Thyroid gland (tissue), 4 donors: ENCODE measurements around the gene AGBL1. TPM values are rescaled to one million over a fixed set of nuclear protein-coding genes. Genes with fewer than 3 reads are reported as not detected.

Experiments used
- DNase-seq, 2 donors: peaks; one replicate each; pipeline ENCODE4 v3.0.0-alpha.2; 2019
- H3K27ac ChIP-seq, 3 donors: fragments of 200-600 bp; sonication (generic); 1 replicate in 2 of 3; 2 replicates in 1 of 3; pipeline ENCODE4 v1.5.1; 2016 to 2019; ENCODE audit warnings: mild to moderate bottlenecking in 1 of 3, moderate library complexity in 1 of 3
- H3K27me3 ChIP-seq: fragments of 200-600 bp; sonication (generic); one replicate; pipeline ENCODE4 v1.5.1; 2019
- H3K36me3 ChIP-seq, 2 donors: fragments of 200-600 bp; sonication (generic); one replicate each; pipeline ENCODE4 v1.5.1; 2016 to 2019
- H3K4me1 ChIP-seq, 2 donors: fragments of 200-600 bp; sonication (generic); one replicate each; pipeline ENCODE4 v1.5.1; 2017 to 2019
- H3K4me3 ChIP-seq, 3 donors: fragments of 200-600 bp; sonication (generic); replicated peaks in 1 of 3; 1 replicate in 2 of 3; 2 replicates in 1 of 3; pipeline ENCODE4 v1.5.1; 2016; ENCODE audit warnings: mild to moderate bottlenecking in 1 of 3
- H3K9me3 ChIP-seq: fragments of 200-600 bp; sonication (generic); one replicate; pipeline ENCODE4 v1.5.1; 2017
- CTCF ChIP-seq, 6 experiments: fragments of 200-600 bp in 3 of 6; fragments of 450-650 bp in 3 of 6; sonication (generic) in 3 of 6; IDR thresholded peaks; one replicate each; pipeline ENCODE4 v1.5.1; 2016 to 2019; ENCODE audit warnings: antibody characterized with exemption in 6 of 6, mild to moderate bottlenecking in 2 of 6, inconsistent platforms in 1 of 6, moderate library complexity in 1 of 6
- POLR2A ChIP-seq, 2 donors: fragments of 450-650 bp; IDR thresholded peaks; one replicate each; pipeline ENCODE4 v1.6.1; 2017; ENCODE audit warnings: antibody characterized with exemption in 2 of 2, mild to moderate bottlenecking in 2 of 2, moderate library complexity in 1 of 2
- WGBS, 2 donors: methylation state at CpG; one replicate each; pipeline ENCODE4 v1.1.5; 2017; 5-methylcytosine and 5-hydroxymethylcytosine counted together
- intact Hi-C: fragments of 100-400 bp; cut with DNase I; formaldehyde crosslinking; loops from one replicate; pipeline ENCODE4 v1.15.1; 2023
- total RNA-seq, 4 donors: library from RNA; depleted of rRNA; stranded (reverse); fragments of >200 nt; gene quantifications; one replicate each; pipeline ENCODE4 v1.2.3, GENCODE V29; 2016

The AGBL1 gene
- total RNA-seq, 4 donors from 2014 or later: not detected

GRCh38 chr15:86654501-86654900 lies 574.8 kb downstream of the AGBL1 start:
- 71 to 73% methylated on average over 3 of the region's 3 CpGs for WGBS, 2 donors
- Histone ChIP-seq H3K4me1 (no peaks in the 10 kb centered on the region), H3K9me3 (no peaks in the 10 kb centered on the region), H3K27ac (no peak overlapping the region), H3K36me3 (no peaks in the 10 kb centered on the region), H3K27me3 (no peaks in the 10 kb centered on the region), H3K4me3 (no peak overlapping the region)
- TF ChIP-seq POLR2A (IDR thresholded peaks at IDR 0.05) (no peak), CTCF (IDR thresholded peaks at IDR 0.05) (no peak)
- DNase-seq: no peak
- intact Hi-C loops: no loop called here

GRCh38 chr15:86657305-86657704 lies 577.6 kb downstream of the AGBL1 start:
- no peaks in the 10 kb centered on the region for H3K36me3 ChIP-seq
- intact Hi-C loops: no loop called here
- no peak overlapping the region for H3K4me3 ChIP-seq
- whole genome bisulfite sequencing, 2 donors: 87 to 90% methylated on average over 2 of the region's 2 CpGs
- H3K9me3 ChIP-seq: no peaks in the 10 kb centered on the region
- no peaks in the 10 kb centered on the region for H3K4me1 ChIP-seq
- no peaks in the 10 kb centered on the region for H3K27me3 ChIP-seq
- TF ChIP-seq POLR2A (IDR thresholded peaks at IDR 0.05) (no peak), CTCF (IDR thresholded peaks at IDR 0.05) (no peak)
- no peak for DNase-seq
- H3K27ac ChIP-seq: no peak overlapping the region

- Histone ChIP-seq H3K4me1 (no peaks in the 10 kb centered on the region), H3K27me3 (no peaks in the 10 kb centered on the region), H3K4me3 (no peak overlapping the region), H3K36me3 (no peaks in the 10 kb centered on the region), H3K9me3 (no peaks in the 10 kb centered on the region), H3K27ac (no peak overlapping the region)
- 79 to 87% methylated on average over 5 of the region's 5 CpGs for WGBS, 2 donors
- DNase-seq: no peak
- TF ChIP-seq POLR2A (IDR thresholded peaks at IDR 0.05) (no peak), CTCF (IDR thresholded peaks at IDR 0.05) (no peak)
- intact Hi-C loops: no loop called here
Observed at GRCh38 chr15:86659724-86660411, 580.2 kb downstream of the AGBL1 start.

- no peaks in the 10 kb centered on the region for H3K9me3 ChIP-seq
- TF ChIP-seq CTCF (IDR thresholded peaks at IDR 0.05) (no peak), POLR2A (IDR thresholded peaks at IDR 0.05) (no peak)
- intact Hi-C loops: no loop called here
- no peak for DNase-seq
- H3K27ac ChIP-seq: no peak overlapping the region
- no peak overlapping the region for H3K4me3 ChIP-seq
- H3K27me3 ChIP-seq: no peaks in the 10 kb centered on the region
- H3K36me3 ChIP-seq: no peaks in the 10 kb centered on the region
- WGBS, 2 donors: 89 to 90% methylated on average over 7 of the region's 7 CpGs
- H3K4me1 ChIP-seq: no peaks in the 10 kb centered on the region
Observed at GRCh38 chr15:86661580-86661979, 581.9 kb downstream of the AGBL1 start.

GRCh38 chr15:86663304-86663703 lies 583.6 kb downstream of the AGBL1 start:
- intact Hi-C loops: no loop called here
- DNase-seq: no peak
- Histone ChIP-seq H3K27me3 (no peaks in the 10 kb centered on the region), H3K27ac (no peak overlapping the region), H3K4me3 (no peak overlapping the region), H3K4me1 (no peaks in the 10 kb centered on the region), H3K36me3 (no peaks in the 10 kb centered on the region), H3K9me3 (no peaks in the 10 kb centered on the region)
- 47 to 49% methylated on average over 1 of the region's 1 CpG for WGBS, 2 donors
- TF ChIP-seq CTCF (IDR thresholded peaks at IDR 0.05): no peak
- TF ChIP-seq POLR2A (IDR thresholded peaks at IDR 0.05): no peak
